ENCODE data around the gene FAM229B. TPM values are rescaled to one million over a fixed set of nuclear protein-coding genes. Genes with fewer than 3 reads are reported as not detected.

The FAM229B gene
- total and polyA plus RNA-seq, 12 donors = 6.5 to 55.1 (median 27.2) TPM

GRCh38 chr6:112038756-112039430, 48.5 kb upstream of the FAM229B start:
- TF ChIP-seq POLR2A (IDR thresholded peaks at IDR 0.05) = no peak
- TF ChIP-seq CTCF (IDR thresholded peaks at IDR 0.05) = no peak
- H3K9me3 ChIP-seq (replicated peaks in 1 of 3) = no peaks in the 10 kb centered on the region
- intact Hi-C loops (cut with DNase I) = no loop called here
- no peak overlapping the region for H3K27ac ChIP-seq
- H3K27me3 ChIP-seq = no peaks in the 10 kb centered on the region
- no peak for DNase-seq
- H3K36me3 ChIP-seq (replicated peaks in 1 of 2) = no peaks in the 10 kb centered on the region
- H3K4me3 ChIP-seq = no peak overlapping the region
- peaks cover 0 to 15% of the 10 kb centered on the region in 2 donors for H3K4me1 ChIP-seq (replicated peaks in 1 of 2)
- 78 to 87% (median 81%) methylated on average over 15 of the region's 15 CpGs for WGBS, 4 donors

- intact Hi-C loops (cut with DNase I) = no loop called here
- no peaks in the 10 kb centered on the region for H3K27me3 ChIP-seq
- DNase-seq = no peak
- H3K4me3 ChIP-seq = no peak overlapping the region
- no peaks in the 10 kb centered on the region for H3K9me3 ChIP-seq (replicated peaks in 1 of 3)
- 38 to 86% (median 73%) methylated on average over 2 of the region's 2 CpGs for WGBS, 4 donors
- no peaks in the 10 kb centered on the region for H3K36me3 ChIP-seq (replicated peaks in 1 of 2)
- H3K27ac ChIP-seq = no peak overlapping the region
- TF ChIP-seq CTCF (IDR thresholded peaks at IDR 0.05) = no peak
- TF ChIP-seq POLR2A (IDR thresholded peaks at IDR 0.05) = no peak
- peaks cover 0 to 20% of the 10 kb centered on the region in 2 donors for H3K4me1 ChIP-seq (replicated peaks in 1 of 2)
These were observed 48.0 kb upstream of the FAM229B start for GRCh38 chr6:112039431-112039770.

- no peaks in the 10 kb centered on the region for H3K9me3 ChIP-seq (replicated peaks in 1 of 3)
- H3K4me3 ChIP-seq = no peak overlapping the region
- no peak overlapping the region for H3K27ac ChIP-seq
- intact Hi-C loops (cut with DNase I) = loop anchor here (5.0 kb wide), 1 partner anchor 334 kb away; no protein-coding TSS in a partner anchor
- no peaks in the 10 kb centered on the region for H3K36me3 ChIP-seq (replicated peaks in 1 of 2)
- no peaks in the 10 kb centered on the region for H3K27me3 ChIP-seq
- no peak for DNase-seq
- 61 to 79% (median 70%) methylated on average over 1 of the region's 1 CpG for WGBS, 4 donors
- no peak for TF ChIP-seq CTCF (IDR thresholded peaks at IDR 0.05)
- TF ChIP-seq POLR2A (IDR thresholded peaks at IDR 0.05) = no peak
- peaks cover 0 to 17% of the 10 kb centered on the region in 2 donors for H3K4me1 ChIP-seq (replicated peaks in 1 of 2)
These were observed 46.4 kb upstream of the FAM229B start for GRCh38 chr6:112040956-112041355.

- TF ChIP-seq CTCF (IDR thresholded peaks at IDR 0.05) = no peak
- no peak for TF ChIP-seq POLR2A (IDR thresholded peaks at IDR 0.05)
- H3K36me3 ChIP-seq (replicated peaks in 1 of 2) = no peaks in the 10 kb centered on the region
- H3K27ac ChIP-seq = no peak overlapping the region
- 68 to 77% (median 74%) methylated on average over 3 of the region's 3 CpGs for WGBS, 4 donors
- H3K4me3 ChIP-seq = no peak overlapping the region
- H3K9me3 ChIP-seq (replicated peaks in 1 of 3) = no peaks in the 10 kb centered on the region
- DNase-seq = no peak
- H3K4me1 ChIP-seq (replicated peaks in 1 of 2) = peaks cover 0 to 16% of the 10 kb centered on the region in 2 donors
- intact Hi-C loops (cut with DNase I) = loop anchor here (5.0 kb wide), 1 partner anchor 334 kb away; no protein-coding TSS in a partner anchor
- H3K27me3 ChIP-seq = no peaks in the 10 kb centered on the region
These were observed 45.9 kb upstream of the FAM229B start for GRCh38 chr6:112041535-112041934.
